IMR-90 (cell line): ENCODE data around the gene CDH13. TPM values are rescaled to one million over a fixed set of nuclear protein-coding genes. Genes with fewer than 3 reads are reported as not detected.

Source experiments
- ATAC-seq: fragments of 200-7000 bp; cut with Tn5 transposase; 2 replicates; pipeline ENCODE4 v1.9.1; 2020; ENCODE audit warnings: low read depth, mild to moderate bottlenecking, moderate library complexity
- BruUV-seq: library from RNA; stranded (reverse); fragments of 400-500 nt; replicated peaks from 2 replicates; lab custom pipeline; 2021; lab: Mats Ljungman, UMichigan
- CTCF ChIA-PET: fragments of 300-600 bp; formaldehyde crosslinking; extraction: SDS; loops from one replicate; lab custom pipeline; 2021; ENCODE audit warnings: antibody characterized with exemption; lab: Yijun Ruan, JAX
- POLR2A ChIA-PET: fragments of 300-600 bp; sonication (Branson Sonifier 250); formaldehyde crosslinking; loops from one replicate; lab custom pipeline; 2022; ENCODE audit warnings: antibody characterized with exemption; ENCODE audit not compliant: unreplicated experiment; lab: Charles Lee
- DNase-seq: peaks from one replicate; pipeline ENCODE4 v3.0.0; 2013
- H2AFZ ChIP-seq: replicated peaks from 2 replicates; pipeline ENCODE3; 2013; ENCODE audit warnings: low read length, mild to moderate bottlenecking; ENCODE audit not compliant: poor library complexity
- H2AK5ac ChIP-seq: 2 replicates; pipeline ENCODE4 v1.6.1; 2013; ENCODE audit warnings: low read depth, low read length, inconsistent platforms
- H2AK9ac ChIP-seq: replicated peaks from 2 replicates; pipeline ENCODE3; 2013; ENCODE audit warnings: mild to moderate bottlenecking, low read depth, low read length, moderate library complexity; ENCODE audit not compliant: poor library complexity
- H2BK120ac ChIP-seq: 2 replicates; pipeline ENCODE4 v1.6.1; 2013; ENCODE audit warnings: low read depth, low read length, inconsistent platforms
- H2BK15ac ChIP-seq: 3 replicates; pipeline ENCODE4 v1.6.1; 2013; ENCODE audit warnings: low read depth, low read length, inconsistent platforms
- H2BK20ac ChIP-seq: 2 replicates; pipeline ENCODE4 v1.6.1; 2013; ENCODE audit warnings: low read depth, mild to moderate bottlenecking, inconsistent platforms, low read length, moderate library complexity
- H2BK5ac ChIP-seq: 2 replicates; pipeline ENCODE4 v1.6.1; 2013; ENCODE audit warnings: mild to moderate bottlenecking, low read depth, low read length, inconsistent platforms; ENCODE audit not compliant: poor library complexity, severe bottlenecking
- H3K14ac ChIP-seq: replicated peaks from 2 replicates; pipeline ENCODE4 v1.6.1; 2013; ENCODE audit warnings: low read depth, low read length, inconsistent platforms
- H3K18ac ChIP-seq: 2 replicates; pipeline ENCODE4 v1.6.1; 2013; ENCODE audit warnings: low read depth, low read length, control low read depth
- H3K23ac ChIP-seq: 2 replicates; pipeline ENCODE4 v1.6.1; 2013; ENCODE audit warnings: low read depth, low read length, inconsistent platforms
- H3K27ac ChIP-seq: 2 replicates; pipeline ENCODE4 v1.5.1; 2013; ENCODE audit warnings: mild to moderate bottlenecking, control low read depth, low read length; ENCODE audit not compliant: insufficient read depth
- H3K27me3 ChIP-seq: 2 replicates; pipeline ENCODE4 v1.6.1; 2013; ENCODE audit warnings: low read length; ENCODE audit not compliant: control insufficient read depth, insufficient read depth
- H3K36me3 ChIP-seq: 2 replicates; pipeline ENCODE4 v1.6.1; 2013; ENCODE audit warnings: low read length, mixed read lengths; ENCODE audit not compliant: control insufficient read depth, insufficient read depth
- H3K4ac ChIP-seq: 2 replicates; pipeline ENCODE4 v1.6.1; 2013; ENCODE audit warnings: low read depth, low read length, inconsistent platforms
- H3K4me1 ChIP-seq: 2 replicates; pipeline ENCODE4 v1.6.1; 2013; ENCODE audit warnings: low read length, mixed read lengths; ENCODE audit not compliant: control insufficient read depth, insufficient read depth
- H3K4me2 ChIP-seq: 2 replicates; pipeline ENCODE4 v1.6.1; 2013; ENCODE audit warnings: low read depth, mild to moderate bottlenecking, control low read depth, low read length, moderate library complexity
- H3K4me3 ChIP-seq: 2 replicates; pipeline ENCODE4 v1.5.1; 2013; ENCODE audit warnings: low read depth, mild to moderate bottlenecking, control low read depth, low read length, moderate library complexity; ENCODE audit not compliant: insufficient read depth
- H3K56ac ChIP-seq: 2 replicates; pipeline ENCODE4 v1.6.1; 2013; ENCODE audit warnings: low read length, inconsistent platforms; ENCODE audit not compliant: insufficient read depth; ENCODE audit errors: extremely low read depth
- H3K79me1 ChIP-seq, 2 experiments: 2 replicates each; pipeline ENCODE4 v1.6.1; 2013; ENCODE audit warnings: low read length in 2 of 2, inconsistent platforms in 1 of 2, low read depth in 1 of 2
- H3K9ac ChIP-seq: 2 replicates; pipeline ENCODE4 v1.6.1; 2013; ENCODE audit warnings: low read depth, low read length, control low read depth
- H3K9me1 ChIP-seq: 2 replicates; pipeline ENCODE4 v1.6.1; 2013; ENCODE audit warnings: low read length, inconsistent platforms; ENCODE audit not compliant: insufficient read depth
- H3K9me3 ChIP-seq: 2 replicates; pipeline ENCODE4 v1.6.1; 2013; ENCODE audit warnings: low read length; ENCODE audit not compliant: control insufficient read depth, insufficient read depth
- H4K20me1 ChIP-seq: 2 replicates; pipeline ENCODE4 v1.6.1; 2013; ENCODE audit warnings: low read length, inconsistent platforms; ENCODE audit not compliant: insufficient read depth
- H4K5ac ChIP-seq: 2 replicates; pipeline ENCODE4 v1.6.1; 2013; ENCODE audit warnings: mild to moderate bottlenecking, low read depth, low read length, control low read depth
- H4K8ac ChIP-seq, 2 experiments: 2 replicates each; pipeline ENCODE4 v1.6.1; 2013; ENCODE audit warnings: low read depth in 2 of 2, low read length in 2 of 2, control low read depth in 1 of 2, inconsistent platforms in 1 of 2
- H4K91ac ChIP-seq: 2 replicates; pipeline ENCODE4 v1.6.1; 2013; ENCODE audit warnings: low read depth, low read length, inconsistent platforms; ENCODE audit not compliant: insufficient read depth
- FOS ChIP-seq: fragments of 150-350 bp; IDR thresholded peaks from 2 replicates; pipeline ENCODE4 v1.6.1; 2016; ENCODE audit warnings: low read depth, low read length
- MAFK ChIP-seq: IDR thresholded peaks from 2 replicates; pipeline ENCODE4 v1.6.1; 2012; ENCODE audit warnings: low read depth, low read length, improper control_type of control experiment
- MAZ ChIP-seq: IDR thresholded peaks from 2 replicates; pipeline ENCODE4 v1.6.1; 2012; ENCODE audit warnings: low read depth, mild to moderate bottlenecking, low read length, improper control_type of control experiment, moderate library complexity, borderline replicate concordance
- MXI1 ChIP-seq: IDR thresholded peaks from 2 replicates; pipeline ENCODE4 v1.6.1; 2012; ENCODE audit warnings: low read depth, mild to moderate bottlenecking, low read length, moderate library complexity, borderline replicate concordance
- NFE2L2 ChIP-seq: fragments of 150-350 bp; IDR thresholded peaks from 2 replicates; pipeline ENCODE4 v1.6.1; 2016; ENCODE audit warnings: low read depth, mild to moderate bottlenecking, low read length
- POLR2A ChIP-seq: IDR thresholded peaks from 2 replicates; pipeline ENCODE4 v1.6.1; 2012; ENCODE audit warnings: mild to moderate bottlenecking, low read depth, low read length
- RAD21 ChIP-seq: IDR thresholded peaks from 2 replicates; pipeline ENCODE4 v1.6.1; 2012; ENCODE audit warnings: low read length, improper control_type of control experiment
- RFX5 ChIP-seq: IDR thresholded peaks from 2 replicates; pipeline ENCODE4 v1.8.0; 2012; ENCODE audit warnings: low read depth, mild to moderate bottlenecking, low read length, moderate library complexity
- SMC3 ChIP-seq: fragments of 150-350 bp; IDR thresholded peaks from 2 replicates; pipeline ENCODE4 v1.6.1; 2016; ENCODE audit warnings: low read depth, mild to moderate bottlenecking, antibody characterized with exemption, low read length, moderate library complexity
- WGBS, 2 experiments: methylation state at CpG; one replicate each; pipeline versions ENCODE4 v1.1.5 to v1.1.7; 2013; ENCODE audit warnings: missing lambda C conversion rate in 2 of 2; ENCODE audit not compliant: insufficient read length in 1 of 2; ENCODE audit errors: extremely low coverage in 2 of 2; 5-methylcytosine and 5-hydroxymethylcytosine counted together
- dilution Hi-C: fragments of 300-500 bp; cut with HindIII; formaldehyde crosslinking; loops from one replicate; pipeline ENCODE4 v1.14.3; 2018; ENCODE audit warnings: low sequenced_read_pairs; ENCODE audit not compliant: unreplicated experiment
- in situ Hi-C: fragments of 300-500 bp; cut with MboI; formaldehyde crosslinking; loops from 3 replicates; pipeline ENCODE4 v1.14.3; 2019; ENCODE audit warnings: low sequenced_read_pairs, inconsistent platforms, mixed read lengths
- intact Hi-C: fragments of 100-400 bp; cut with micrococcal nuclease; formaldehyde crosslinking; loops from 2 replicates; pipeline ENCODE4 v1.10.0; 2022
- polyA plus RNA-seq, 3 experiments: library from polyadenylated mRNA; depleted of rRNA; stranded (reverse); fragments of >200 nt; gene quantifications; 2 replicates each; pipeline ENCODE4 v1.2.3, GENCODE V29; 2012; ENCODE audit warnings: low replicate concordance in 1 of 3
- total RNA-seq: library from RNA; depleted of rRNA; stranded (reverse); fragments of >200 nt; gene quantifications from 2 replicates; pipeline ENCODE4 v1.2.3, GENCODE V29; 2012
- TF ChIP-seq, protein P1 (sequence below): fragments of 150-350 bp; IDR thresholded peaks from 2 replicates; pipeline ENCODE4 v1.6.1; 2016; ENCODE audit warnings: low read depth, mild to moderate bottlenecking, low read length, moderate library complexity, borderline replicate concordance
- TF ChIP-seq, protein P2 (sequence below): fragments of 150-350 bp; IDR thresholded peaks from 2 replicates; pipeline ENCODE4 v1.6.1; 2017; ENCODE audit warnings: mild to moderate bottlenecking, antibody characterized with exemption, low read length, low read depth

CDH13 gene
- total and polyA plus RNA-seq, 2 of the 4 experiments (the other 2 are of a cell fraction), result 61.6 to 74.7 TPM

DNA sequence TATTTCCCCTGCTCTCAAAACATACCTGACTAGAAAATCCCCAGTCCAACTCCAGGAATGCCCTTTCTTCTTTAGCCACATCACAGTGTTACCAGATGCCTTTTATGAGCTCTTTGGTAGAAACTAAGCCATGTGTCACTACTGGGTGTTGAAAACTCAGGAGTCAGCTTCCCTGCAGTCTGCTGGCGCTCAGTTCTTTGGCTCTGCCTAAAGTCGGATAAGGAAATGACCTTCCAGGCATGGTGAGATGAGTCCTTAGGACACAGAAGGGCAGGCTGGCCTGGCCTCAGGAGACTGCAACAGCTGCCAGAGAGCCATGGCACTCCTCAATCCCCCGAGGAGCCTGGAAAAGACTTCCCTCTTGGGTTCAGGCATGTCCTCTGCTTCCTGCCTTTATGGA lies 89.1 kb downstream of the CDH13 start:
- Histone ChIP-seq H3K27ac (no peak overlapping the region), H2AK5ac (no peak overlapping the region; the same call in 1 of the 2 replicates), H3K18ac (no peak overlapping the region), H3K56ac (no peak overlapping the region), H3K4me2 (no peak overlapping the region), H3K79me1 (peaks cover 3 to 42% of the 10 kb centered on the region in 2 experiments), H3K14ac (no peak overlapping the region), H2BK5ac (no peak overlapping the region), H3K36me3 (no peaks in the 10 kb centered on the region; the same call in 1 of the 2 replicates), H2BK20ac (no peak overlapping the region), H3K4ac (no peak overlapping the region), H3K9me1 (peaks cover 4% of the 10 kb centered on the region; the same call in 1 of the 2 replicates), H3K9me3 (no peaks in the 10 kb centered on the region), H4K8ac (no peak overlapping the region), H3K4me3 (no peak overlapping the region), H3K23ac (no peak overlapping the region), H2AK9ac (no peak overlapping the region), H3K27me3 (no peaks in the 10 kb centered on the region), H3K9ac (no peak overlapping the region), H4K5ac (no peak overlapping the region), H4K91ac (no peak overlapping the region), H4K20me1 (no peaks in the 10 kb centered on the region; the same call in 1 of the 2 replicates), H2AFZ (no peak overlapping the region), H3K4me1 (no peaks in the 10 kb centered on the region), H2BK120ac (no peak overlapping the region), H2BK15ac (no peak overlapping the region)
- TF ChIP-seq MAZ (no peak), NFE2L2 (no peak), RFX5 (no peak), MXI1 (no peak), POLR2A (no peak), RAD21 (no peak), SMC3 (no peak), FOS (no peak), MAFK (no peak)
- TF ChIP-seq, protein P1, sequence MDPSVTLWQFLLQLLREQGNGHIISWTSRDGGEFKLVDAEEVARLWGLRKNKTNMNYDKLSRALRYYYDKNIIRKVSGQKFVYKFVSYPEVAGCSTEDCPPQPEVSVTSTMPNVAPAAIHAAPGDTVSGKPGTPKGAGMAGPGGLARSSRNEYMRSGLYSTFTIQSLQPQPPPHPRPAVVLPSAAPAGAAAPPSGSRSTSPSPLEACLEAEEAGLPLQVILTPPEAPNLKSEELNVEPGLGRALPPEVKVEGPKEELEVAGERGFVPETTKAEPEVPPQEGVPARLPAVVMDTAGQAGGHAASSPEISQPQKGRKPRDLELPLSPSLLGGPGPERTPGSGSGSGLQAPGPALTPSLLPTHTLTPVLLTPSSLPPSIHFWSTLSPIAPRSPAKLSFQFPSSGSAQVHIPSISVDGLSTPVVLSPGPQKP, result no peak
- TF ChIP-seq, protein P2, sequence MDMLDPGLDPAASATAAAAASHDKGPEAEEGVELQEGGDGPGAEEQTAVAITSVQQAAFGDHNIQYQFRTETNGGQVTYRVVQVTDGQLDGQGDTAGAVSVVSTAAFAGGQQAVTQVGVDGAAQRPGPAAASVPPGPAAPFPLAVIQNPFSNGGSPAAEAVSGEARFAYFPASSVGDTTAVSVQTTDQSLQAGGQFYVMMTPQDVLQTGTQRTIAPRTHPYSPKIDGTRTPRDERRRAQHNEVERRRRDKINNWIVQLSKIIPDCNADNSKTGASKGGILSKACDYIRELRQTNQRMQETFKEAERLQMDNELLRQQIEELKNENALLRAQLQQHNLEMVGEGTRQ, result no peak
- no peak for DNase-seq
- BruUV-seq, result no TSS peak
- ChIA-PET CTCF (no interaction called here), POLR2A (no interaction called here)
- no peak; the same call in 1 of the 2 replicates for ATAC-seq
- 100% methylated on average over 1 of the region's 3 CpGs; no CpG with 5 or more reads in 1 of the 2 experiments for WGBS, 2 experiments
- dilution Hi-C loops, result no loop called here
- in situ Hi-C loops, result no loop called here
- intact Hi-C loops, result no loop called here
